HFFc6 (cell line): ENCODE results near the gene TIAM2. TPM values are rescaled to one million over a fixed set of nuclear protein-coding genes. Genes with fewer than 3 reads are reported as not detected.

ENCODE experiments used
- DNase-seq: peaks from one replicate; pipeline ENCODE4 v3.0.0-alpha.2; 2018
- H3K27ac Mint-ChIP-seq: 2 replicates; pipeline ENCODE4 v1.8.0; 2020; ENCODE audit warnings: mild to moderate bottlenecking, mixed read lengths
- H3K27me3 Mint-ChIP-seq: 2 replicates; pipeline ENCODE4 v1.8.0; 2021; ENCODE audit warnings: mild to moderate bottlenecking, moderate library complexity, mixed read lengths; ENCODE audit not compliant: insufficient read depth
- H3K36me3 Mint-ChIP-seq: 2 replicates; pipeline ENCODE4 v1.8.0; 2021; ENCODE audit warnings: low read depth, mixed read lengths
- H3K4me1 Mint-ChIP-seq: 2 replicates; pipeline ENCODE4 v1.8.0; 2020; ENCODE audit warnings: low read depth, mixed read lengths
- H3K4me3 Mint-ChIP-seq: 2 replicates; pipeline ENCODE4 v1.8.0; 2020; ENCODE audit warnings: mild to moderate bottlenecking, moderate library complexity, mixed read lengths
- H3K9me3 Mint-ChIP-seq: 2 replicates; pipeline ENCODE4 v1.8.0; 2020; ENCODE audit warnings: mild to moderate bottlenecking, mixed read lengths
- total RNA-seq, 6 experiments: library from RNA; stranded (reverse); fragmentation: NEBNext Ultra II Directional; extraction: Animal tissue kit (Norgen Biotek cat#: 25700); gene quantifications; 2 replicates in 1 of 6; 3 replicates in 5 of 6; pipeline ENCODE4 v1.2.3, GENCODE V29; 2021
- TF ChIP-seq, protein P1 (sequence below): fragments of 200-600 bp; sonication (generic); IDR thresholded peaks from 2 replicates; pipeline ENCODE4 v1.5.0; 2021; ENCODE audit warnings: antibody characterized with exemption, mild to moderate bottlenecking

The TIAM2 gene
- total RNA-seq, 6 experiments from 2014 or later, result 7.2 to 11.2 (median 9.4) TPM

DNA sequence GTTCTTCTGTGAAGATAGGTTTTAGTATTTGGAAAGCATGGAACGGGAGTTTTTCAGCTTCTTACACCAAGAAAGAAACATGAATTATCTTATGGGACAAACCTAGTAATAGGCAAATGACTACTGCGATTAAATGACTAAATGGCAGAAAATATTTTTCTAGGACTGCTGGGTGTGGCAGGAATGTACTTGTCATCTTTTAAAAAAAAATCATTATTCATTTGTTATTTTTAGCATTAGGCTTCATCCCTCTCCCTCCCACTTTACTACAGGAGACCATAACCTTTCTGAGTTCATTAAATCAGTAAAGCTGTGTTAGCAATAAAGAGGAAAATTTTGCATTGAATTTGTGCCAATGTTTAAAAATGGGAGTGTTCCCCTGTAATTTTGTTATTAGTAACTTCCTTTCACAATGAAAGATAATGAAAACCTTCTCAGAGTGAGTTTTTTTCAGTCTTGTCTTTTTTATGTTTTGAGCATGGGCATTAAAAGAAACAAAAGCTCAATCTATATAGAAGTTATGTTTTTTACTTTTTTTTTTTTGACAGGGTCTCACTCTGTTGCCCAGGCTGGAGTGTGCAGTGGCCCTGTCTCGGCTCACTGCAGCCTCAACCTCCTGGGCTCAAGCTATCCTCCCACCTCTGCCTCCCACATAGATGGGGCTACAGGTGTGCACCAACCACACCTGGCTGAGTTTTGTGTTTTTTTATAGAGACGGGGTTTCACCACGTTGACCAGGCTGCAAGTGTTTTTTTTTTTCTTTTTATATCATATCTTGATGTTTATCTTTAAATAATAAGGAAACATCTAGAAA is 163.1 kb downstream of the TIAM2 start:
- peak; percentile 75 for DNase-seq
- peak overlapping the region; percentile 20 for H3K4me3 Mint-ChIP-seq
- TF ChIP-seq, protein P1, sequence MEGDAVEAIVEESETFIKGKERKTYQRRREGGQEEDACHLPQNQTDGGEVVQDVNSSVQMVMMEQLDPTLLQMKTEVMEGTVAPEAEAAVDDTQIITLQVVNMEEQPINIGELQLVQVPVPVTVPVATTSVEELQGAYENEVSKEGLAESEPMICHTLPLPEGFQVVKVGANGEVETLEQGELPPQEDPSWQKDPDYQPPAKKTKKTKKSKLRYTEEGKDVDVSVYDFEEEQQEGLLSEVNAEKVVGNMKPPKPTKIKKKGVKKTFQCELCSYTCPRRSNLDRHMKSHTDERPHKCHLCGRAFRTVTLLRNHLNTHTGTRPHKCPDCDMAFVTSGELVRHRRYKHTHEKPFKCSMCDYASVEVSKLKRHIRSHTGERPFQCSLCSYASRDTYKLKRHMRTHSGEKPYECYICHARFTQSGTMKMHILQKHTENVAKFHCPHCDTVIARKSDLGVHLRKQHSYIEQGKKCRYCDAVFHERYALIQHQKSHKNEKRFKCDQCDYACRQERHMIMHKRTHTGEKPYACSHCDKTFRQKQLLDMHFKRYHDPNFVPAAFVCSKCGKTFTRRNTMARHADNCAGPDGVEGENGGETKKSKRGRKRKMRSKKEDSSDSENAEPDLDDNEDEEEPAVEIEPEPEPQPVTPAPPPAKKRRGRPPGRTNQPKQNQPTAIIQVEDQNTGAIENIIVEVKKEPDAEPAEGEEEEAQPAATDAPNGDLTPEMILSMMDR, result peak; percentile 25; the same call in 1 of the 2 replicates

GRCh38 chr6:155162682-155163081 is 167.6 kb downstream of the TIAM2 start:
- Mint-ChIP-seq H3K9me3 (peaks cover 10% of the 10 kb centered on the region; the same call in 1 of the 2 replicates), H3K27ac (peak overlapping the region; percentile 32; the same call in 1 of the 2 replicates), H3K36me3 (peaks cover 31% of the 10 kb centered on the region), H3K4me3 (no peak overlapping the region), H3K27me3 (no peaks in the 10 kb centered on the region; the same call in 1 of the 2 replicates), H3K4me1 (peaks cover 36% of the 10 kb centered on the region)
- TF ChIP-seq, protein P1, result no peak
- no peak for DNase-seq

More for the DNA sequence above, 163.1 kb downstream of the TIAM2 start:
- Mint-ChIP-seq H3K27me3 (peaks cover 1% of the 10 kb centered on the region; the same call in 1 of the 2 replicates), H3K4me1 (peaks cover 74% of the 10 kb centered on the region), H3K9me3 (peaks cover 10% of the 10 kb centered on the region; the same call in 1 of the 2 replicates), H3K36me3 (peaks cover 33% of the 10 kb centered on the region), H3K27ac (peak overlapping the region; percentile 81)

DNA sequence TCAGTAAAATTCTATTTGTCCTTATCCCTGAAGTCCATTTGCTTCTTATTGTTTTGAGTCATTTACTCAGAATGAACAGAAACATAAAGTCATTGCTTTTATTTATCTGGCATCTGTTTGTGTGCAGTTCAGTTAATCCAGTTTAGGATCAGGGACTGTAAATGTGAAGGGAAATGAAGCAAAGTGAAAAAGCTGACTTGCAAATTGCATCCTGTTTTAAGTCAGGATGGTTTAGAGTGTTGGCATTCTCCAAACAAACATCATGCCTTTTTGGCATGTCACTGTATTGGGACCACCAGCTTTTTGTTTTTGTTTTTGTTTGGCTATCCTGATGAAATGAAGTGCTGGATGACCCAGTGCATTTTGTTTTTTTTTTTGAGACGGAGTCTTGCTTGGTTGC is 168.5 kb downstream of the TIAM2 start:
- Mint-ChIP-seq H3K9me3 (peaks cover 10% of the 10 kb centered on the region; the same call in 1 of the 2 replicates), H3K4me1 (peaks cover 27% of the 10 kb centered on the region), H3K4me3 (no peak overlapping the region), H3K27ac (no peak overlapping the region), H3K27me3 (no peaks in the 10 kb centered on the region; the same call in 1 of the 2 replicates), H3K36me3 (peaks cover 31% of the 10 kb centered on the region)
- TF ChIP-seq, protein P1, result no peak
- DNase-seq, result no peak

GRCh38 chr6:155165029-155165710 is 170.1 kb downstream of the TIAM2 start:
- TF ChIP-seq, protein P1, result no peak
- no peak overlapping the region for H3K4me3 Mint-ChIP-seq
- no peaks in the 10 kb centered on the region; the same call in 1 of the 2 replicates for H3K27me3 Mint-ChIP-seq
- H3K27ac Mint-ChIP-seq, result no peak overlapping the region
- peaks cover 24% of the 10 kb centered on the region for H3K36me3 Mint-ChIP-seq
- H3K4me1 Mint-ChIP-seq, result peaks cover 23% of the 10 kb centered on the region
- DNase-seq, result no peak
- H3K9me3 Mint-ChIP-seq, result peaks cover 4% of the 10 kb centered on the region; the same call in 1 of the 2 replicates

GRCh38 chr6:155170519-155170918 is 175.4 kb downstream of the TIAM2 start:
- peak overlapping the region; percentile 68 for H3K4me3 Mint-ChIP-seq
- no peak for DNase-seq
- no peaks in the 10 kb centered on the region for H3K27me3 Mint-ChIP-seq
- H3K4me1 Mint-ChIP-seq, result peaks cover 51% of the 10 kb centered on the region
- TF ChIP-seq, protein P1, result no peak
- H3K27ac Mint-ChIP-seq, result peak overlapping the region; percentile 87
- peaks cover 4% of the 10 kb centered on the region; the same call in 1 of the 2 replicates for H3K36me3 Mint-ChIP-seq
- H3K9me3 Mint-ChIP-seq, result no peaks in the 10 kb centered on the region
